Measurements from ENCODE around the gene OR2A12. TPM values are rescaled to one million over a fixed set of nuclear protein-coding genes. Genes with fewer than 3 reads are reported as not detected.

OR2A12 gene
- polyA plus RNA-seq, 1 donor from 2014 or later = not detected

- Histone ChIP-seq H3K9ac (ENCODE audit: low read length) (no peak within 1 kb of the TSS), H3K36me3 (ENCODE audit: insufficient read depth, low read length) (no peaks in the 10 kb centered on the region), H3K9me2 (ENCODE audit: insufficient read depth, low read length) (no peaks in the 10 kb centered on the region), H3K9me3 (ENCODE audit: low read length) (no peaks in the 10 kb centered on the region), H3K4me3 (ENCODE audit: low read length) (no peak within 1 kb of the TSS), H3K27me3 (ENCODE audit: insufficient read depth, low read depth, low read length) (no peaks in the 10 kb centered on the region), H3K27ac (ENCODE audit: low read length) (no peak within 1 kb of the TSS), H2AFZ (ENCODE audit: low read depth, low read length) (no peak within 1 kb of the TSS), H4K20me1 (ENCODE audit: insufficient read depth) (no peaks in the 10 kb centered on the region), H3K79me2 (replicated peaks; ENCODE audit: insufficient read depth, low read length) (no peaks in the 10 kb centered on the region), H3F3A (ENCODE audit: insufficient read depth, low read length, poor library complexity, severe bottlenecking) (no peaks in the 10 kb centered on the region), H3K4me2 (ENCODE audit: low read length) (no peak within 1 kb of the TSS)
- TF ChIP-seq SMC3 (conservative IDR thresholded peaks at IDR 0.05; ENCODE audit: poor library complexity) (no peak), EZH2 (IDR thresholded peaks at IDR 0.05; ENCODE audit: borderline replicate concordance, insufficient read depth, low read length, poor library complexity, severe bottlenecking) (no peak), CTCF (IDR thresholded peaks at IDR 0.05; ENCODE audit: poor library complexity, severe bottlenecking) (no peak), MXI1 (conservative IDR thresholded peaks at IDR 0.05; ENCODE audit: poor library complexity, severe bottlenecking) (no peak), RAD21 (conservative IDR thresholded peaks at IDR 0.05) (no peak), TAF1 (IDR thresholded peaks at IDR 0.05; ENCODE audit: low read depth) (no peak), REST (IDR thresholded peaks at IDR 0.05; ENCODE audit: borderline replicate concordance) (no peak), POLR2AphosphoS5 (IDR thresholded peaks at IDR 0.05) (no peak), EP300 (conservative IDR thresholded peaks at IDR 0.05; ENCODE audit: poor library complexity, severe bottlenecking) (no peak)
Measured at GRCh38 chr7:144048648-144049047, 37.4 kb upstream of the OR2A12 start, which contains the start of gene OR2A5. TSS of gene OR2A5 (plus strand) at chr7:144048948. CDS start at chr7:144050402, 1,454 bp downstream.

GRCh38 chr7:144049491-144049890 lies 36.6 kb upstream of the OR2A12 start:
- Histone ChIP-seq H3F3A (ENCODE audit: insufficient read depth, low read length, poor library complexity, severe bottlenecking) (no peaks in the 10 kb centered on the region), H3K4me3 (ENCODE audit: low read length) (no peak overlapping the region), H3K79me2 (replicated peaks; ENCODE audit: insufficient read depth, low read length) (no peaks in the 10 kb centered on the region), H3K9me3 (ENCODE audit: low read length) (no peaks in the 10 kb centered on the region), H4K20me1 (ENCODE audit: insufficient read depth) (no peaks in the 10 kb centered on the region), H3K4me2 (ENCODE audit: low read length) (no peak overlapping the region), H3K27ac (ENCODE audit: low read length) (no peak overlapping the region), H2AFZ (ENCODE audit: low read depth, low read length) (no peak overlapping the region), H3K27me3 (ENCODE audit: insufficient read depth, low read depth, low read length) (no peaks in the 10 kb centered on the region), H3K9ac (ENCODE audit: low read length) (no peak overlapping the region), H3K9me2 (ENCODE audit: insufficient read depth, low read length) (no peaks in the 10 kb centered on the region), H3K36me3 (ENCODE audit: insufficient read depth, low read length) (no peaks in the 10 kb centered on the region)
- TF ChIP-seq SMC3 (conservative IDR thresholded peaks at IDR 0.05; ENCODE audit: poor library complexity) = no peak
- no peak for TF ChIP-seq EP300 (conservative IDR thresholded peaks at IDR 0.05; ENCODE audit: poor library complexity, severe bottlenecking)
- no peak for TF ChIP-seq REST (IDR thresholded peaks at IDR 0.05; ENCODE audit: borderline replicate concordance)
- no peak for TF ChIP-seq EZH2 (IDR thresholded peaks at IDR 0.05; ENCODE audit: borderline replicate concordance, insufficient read depth, low read length, poor library complexity, severe bottlenecking)
- no peak for TF ChIP-seq MXI1 (conservative IDR thresholded peaks at IDR 0.05; ENCODE audit: poor library complexity, severe bottlenecking)
- no peak for TF ChIP-seq TAF1 (IDR thresholded peaks at IDR 0.05; ENCODE audit: low read depth)
- no peak for TF ChIP-seq CTCF (IDR thresholded peaks at IDR 0.05; ENCODE audit: poor library complexity, severe bottlenecking)
